CD4-positive, alpha-beta T cell (primary cell): Measurements from ENCODE around the gene HHEX. TPM values are rescaled to one million over a fixed set of nuclear protein-coding genes. Genes with fewer than 3 reads are reported as not detected.

Experiments
- ATAC-seq: fragments of 200-7000 bp; cut with Tn5 transposase; one replicate; pipeline ENCODE4 v1.10.0; 2022; ENCODE audit warnings: mild to moderate bottlenecking; ENCODE audit not compliant: poor library complexity
- CTCF ChIA-PET: fragments of 350-600 bp; sonication (Branson Sonifier 250); formaldehyde crosslinking; loops from one replicate; lab custom pipeline; 2021; ENCODE audit warnings: antibody characterized with exemption, inconsistent platforms; lab: Charles Lee
- POLR2A ChIA-PET: fragments of 350-600 bp; sonication (Branson Sonifier 250); formaldehyde crosslinking; loops from one replicate; lab custom pipeline; 2021; ENCODE audit warnings: antibody characterized with exemption, inconsistent platforms; lab: Charles Lee
- DNase-seq, 14 experiments: peaks; one replicate each; pipeline ENCODE4 v3.0.0-alpha.2; 2013 to 2020; ENCODE audit warnings: mixed read lengths in 2 of 14
- H3K27ac ChIP-seq, 2 donors: one replicate each; pipeline versions ENCODE4 v1.5.1 to v1.7.0; 2013; ENCODE audit warnings: low read length in 2 of 2, low read depth in 1 of 2, mild to moderate bottlenecking in 1 of 2
- H3K27me3 ChIP-seq, 2 experiments: 1 replicate in 1 of 2; 2 replicates in 1 of 2; pipeline versions ENCODE4 v1.6.1 to v1.7.0; 2013; ENCODE audit warnings: low read length in 2 of 2, control low read depth in 1 of 2, mild to moderate bottlenecking in 1 of 2, moderate library complexity in 1 of 2; ENCODE audit not compliant: insufficient read depth in 2 of 2, control insufficient read depth in 1 of 2
- H3K36me3 ChIP-seq: one replicate; pipeline ENCODE4 v1.6.1; 2013; ENCODE audit warnings: low read length, control low read depth; ENCODE audit not compliant: insufficient read depth
- H3K4me1 ChIP-seq: one replicate; pipeline ENCODE4 v1.6.1; 2013; ENCODE audit warnings: low read length, control low read depth; ENCODE audit not compliant: insufficient read depth
- H3K4me3 ChIP-seq: one replicate; pipeline ENCODE4 v1.5.1; 2013; ENCODE audit warnings: mild to moderate bottlenecking, low read length, moderate library complexity
- H3K9me3 ChIP-seq, 2 experiments: 1 replicate in 1 of 2; 2 replicates in 1 of 2; pipeline versions ENCODE4 v1.6.1 to v1.7.0; 2013; ENCODE audit warnings: low read length in 2 of 2, mild to moderate bottlenecking in 2 of 2, control low read depth in 1 of 2, moderate library complexity in 1 of 2; ENCODE audit not compliant: control insufficient read depth in 1 of 2, insufficient read depth in 1 of 2
- H3K27ac Mint-ChIP-seq: one replicate; pipeline ENCODE4 v1.8.0; 2020; ENCODE audit warnings: mixed read lengths
- H3K27me3 Mint-ChIP-seq: one replicate; pipeline ENCODE4 v1.8.0; 2021; ENCODE audit warnings: mixed read lengths
- H3K36me3 Mint-ChIP-seq: one replicate; pipeline ENCODE4 v1.8.0; 2021; ENCODE audit warnings: low read depth, mixed read lengths
- H3K4me1 Mint-ChIP-seq: one replicate; pipeline ENCODE4 v1.8.0; 2021; ENCODE audit warnings: low read depth, mixed read lengths
- H3K4me3 Mint-ChIP-seq: one replicate; pipeline ENCODE4 v1.8.0; 2020; ENCODE audit warnings: mild to moderate bottlenecking, mixed read lengths
- H3K9me3 Mint-ChIP-seq: one replicate; pipeline ENCODE4 v1.8.0; 2020; ENCODE audit warnings: mixed read lengths
- intact Hi-C, 2 experiments: fragments of 100-400 bp; cut with DNase I in 1 of 2; cut with micrococcal nuclease in 1 of 2; formaldehyde crosslinking; loops; one replicate each; pipeline versions ENCODE4 v1.15.1 to v1.9.0; 2023 to 2025; cut with DNase I, micrococcal nuclease
- total RNA-seq, 174 experiments: library from RNA in 2 of 174; stranded (reverse) in 2 of 174; gene quantifications; one replicate each; pipeline ENCODE4 v1.2.3 and lab custom pipeline; 2021 to 2026
- TF ChIP-seq, protein P1 (sequence below): fragments of 200-600 bp; IDR thresholded peaks from one replicate; pipeline ENCODE4 v1.8.0; 2022; ENCODE audit warnings: antibody characterized with exemption, mild to moderate bottlenecking

The HHEX gene
- total RNA-seq, 2 experiments from 2014 or later: 0.96 to 1.0 TPM

GRCh38 chr10:92732958-92733357, 43.2 kb downstream of the HHEX start:
- CTCF ChIA-PET: no interaction called here
- H3K4me3 Mint-ChIP-seq: no peak overlapping the region
- no peaks in the 10 kb centered on the region for H3K9me3 Mint-ChIP-seq
- no peaks in the 10 kb centered on the region for H3K36me3 ChIP-seq
- no peaks in the 10 kb centered on the region for H3K27me3 ChIP-seq
- TF ChIP-seq, protein P1, sequence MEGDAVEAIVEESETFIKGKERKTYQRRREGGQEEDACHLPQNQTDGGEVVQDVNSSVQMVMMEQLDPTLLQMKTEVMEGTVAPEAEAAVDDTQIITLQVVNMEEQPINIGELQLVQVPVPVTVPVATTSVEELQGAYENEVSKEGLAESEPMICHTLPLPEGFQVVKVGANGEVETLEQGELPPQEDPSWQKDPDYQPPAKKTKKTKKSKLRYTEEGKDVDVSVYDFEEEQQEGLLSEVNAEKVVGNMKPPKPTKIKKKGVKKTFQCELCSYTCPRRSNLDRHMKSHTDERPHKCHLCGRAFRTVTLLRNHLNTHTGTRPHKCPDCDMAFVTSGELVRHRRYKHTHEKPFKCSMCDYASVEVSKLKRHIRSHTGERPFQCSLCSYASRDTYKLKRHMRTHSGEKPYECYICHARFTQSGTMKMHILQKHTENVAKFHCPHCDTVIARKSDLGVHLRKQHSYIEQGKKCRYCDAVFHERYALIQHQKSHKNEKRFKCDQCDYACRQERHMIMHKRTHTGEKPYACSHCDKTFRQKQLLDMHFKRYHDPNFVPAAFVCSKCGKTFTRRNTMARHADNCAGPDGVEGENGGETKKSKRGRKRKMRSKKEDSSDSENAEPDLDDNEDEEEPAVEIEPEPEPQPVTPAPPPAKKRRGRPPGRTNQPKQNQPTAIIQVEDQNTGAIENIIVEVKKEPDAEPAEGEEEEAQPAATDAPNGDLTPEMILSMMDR: no peak
- no peaks in the 10 kb centered on the region for H3K4me1 Mint-ChIP-seq
- H3K36me3 Mint-ChIP-seq: no peaks in the 10 kb centered on the region
- H3K4me3 ChIP-seq: no peak overlapping the region
- ATAC-seq (no peak), DNase-seq (no peak)
- peaks cover 17% of the 10 kb centered on the region for H3K27me3 Mint-ChIP-seq
- no peaks in the 10 kb centered on the region for H3K4me1 ChIP-seq
- H3K27ac Mint-ChIP-seq: no peak overlapping the region
- H3K9me3 ChIP-seq: no peaks in the 10 kb centered on the region
- POLR2A ChIA-PET: no interaction called here
- no peak overlapping the region for H3K27ac ChIP-seq
- intact Hi-C loops: no loop called here

GRCh38 chr10:92734301-92734700, 44.5 kb downstream of the HHEX start:
- no peak overlapping the region for H3K27ac Mint-ChIP-seq
- TF ChIP-seq, protein P1: no peak
- ChIA-PET POLR2A (no interaction called here), CTCF (no interaction called here)
- ATAC-seq (no peak), DNase-seq (no peak)
- H3K4me1 ChIP-seq: no peaks in the 10 kb centered on the region
- no peak overlapping the region for H3K27ac ChIP-seq
- intact Hi-C loops: no loop called here
- no peaks in the 10 kb centered on the region for H3K4me1 Mint-ChIP-seq
- no peak overlapping the region for H3K4me3 ChIP-seq
- H3K27me3 Mint-ChIP-seq: peaks cover 21% of the 10 kb centered on the region
- H3K36me3 ChIP-seq: no peaks in the 10 kb centered on the region
- no peaks in the 10 kb centered on the region for H3K36me3 Mint-ChIP-seq
- H3K4me3 Mint-ChIP-seq: no peak overlapping the region
- H3K27me3 ChIP-seq: no peaks in the 10 kb centered on the region
- no peaks in the 10 kb centered on the region for H3K9me3 Mint-ChIP-seq
- H3K9me3 ChIP-seq: no peaks in the 10 kb centered on the region

GRCh38 chr10:92735938-92736337, 46.2 kb downstream of the HHEX start:
- H3K36me3 Mint-ChIP-seq: no peaks in the 10 kb centered on the region
- no peak for ATAC-seq
- CTCF ChIA-PET: no interaction called here
- H3K4me1 Mint-ChIP-seq: no peaks in the 10 kb centered on the region
- H3K36me3 ChIP-seq: no peaks in the 10 kb centered on the region
- POLR2A ChIA-PET: no interaction called here
- no peak overlapping the region for H3K27ac Mint-ChIP-seq
- H3K4me3 ChIP-seq: no peak overlapping the region
- H3K4me3 Mint-ChIP-seq: no peak overlapping the region
- TF ChIP-seq, protein P1: no peak
- H3K27me3 Mint-ChIP-seq: peaks cover 18% of the 10 kb centered on the region
- intact Hi-C loops: no loop called here
- no peak overlapping the region for H3K27ac ChIP-seq
- no peak for DNase-seq
- no peaks in the 10 kb centered on the region for H3K9me3 ChIP-seq
- H3K9me3 Mint-ChIP-seq: no peaks in the 10 kb centered on the region
- no peaks in the 10 kb centered on the region for H3K4me1 ChIP-seq
- H3K27me3 ChIP-seq: peaks cover 0 to 3% of the 10 kb centered on the region in 2 experiments
